PC-3 (cell line): ENCODE measurements around the gene TAF10. TPM values are rescaled to one million over a fixed set of nuclear protein-coding genes. Genes with fewer than 3 reads are reported as not detected.
A peak's percentile ranks its signal among the peaks of the same experiment; 100 is the strongest.

Source experiments
- ATAC-seq: fragments of 200-7000 bp; cut with Tn5 transposase; 2 replicates; pipeline ENCODE4 v1.9.1; 2020; ENCODE audit warnings: mild to moderate bottlenecking, moderate library complexity
- BruUV-seq: library from RNA; stranded (reverse); fragments of 400-500 nt; replicated peaks from 2 replicates; lab custom pipeline; 2021; lab: Mats Ljungman, UMichigan
- CTCF ChIA-PET: fragments of 300-600 bp; sonication (Branson Sonifier 250); formaldehyde crosslinking; loops from one replicate; lab custom pipeline; 2022; ENCODE audit warnings: antibody characterized with exemption; lab: Charles Lee
- POLR2A ChIA-PET: fragments of 300-600 bp; sonication (Branson Sonifier 250); formaldehyde crosslinking; loops from one replicate; lab custom pipeline; 2022; ENCODE audit warnings: antibody characterized with exemption; ENCODE audit not compliant: unreplicated experiment; lab: Charles Lee
- DNase-seq: peaks from one replicate; pipeline ENCODE4 v3.0.0-alpha.2; 2015
- H2AFZ ChIP-seq: fragments of 300-600 bp; sonication (generic); 2 replicates; pipeline ENCODE4 v1.6.0; 2016; ENCODE audit warnings: antibody characterized with exemption, low read length
- H3F3A ChIP-seq: fragments of 300-600 bp; sonication (generic); one replicate; pipeline ENCODE4 v1.6.0; 2017; ENCODE audit warnings: antibody characterized with exemption, low read length, control low read depth, mild to moderate bottlenecking; ENCODE audit not compliant: unreplicated experiment
- H3K27ac ChIP-seq: fragments of 300-600 bp; sonication (generic); 2 replicates; pipeline ENCODE4 v1.5.1; 2016; ENCODE audit warnings: mild to moderate bottlenecking, low read length
- H3K27me3 ChIP-seq: fragments of 300-600 bp; sonication (generic); 2 replicates; pipeline ENCODE4 v1.6.1; 2016; ENCODE audit warnings: low read length, mixed read lengths
- H3K36me3 ChIP-seq: fragments of 300-600 bp; sonication (generic); 2 replicates; pipeline ENCODE4 v1.6.1; 2016; ENCODE audit warnings: low read depth, mixed run types, low read length, mixed read lengths
- H3K4me1 ChIP-seq: fragments of 300-600 bp; sonication (generic); 2 replicates; pipeline ENCODE4 v1.5.1; 2016; ENCODE audit warnings: low read length; ENCODE audit not compliant: insufficient read depth
- H3K4me2 ChIP-seq: fragments of 300-600 bp; sonication (generic); 2 replicates; pipeline ENCODE4 v1.6.0; 2016; ENCODE audit warnings: low read length
- H3K4me3 ChIP-seq: fragments of 300-600 bp; sonication (generic); 2 replicates; pipeline ENCODE4 v1.5.1; 2016; ENCODE audit warnings: mild to moderate bottlenecking, low read length, mixed read lengths
- H3K79me2 ChIP-seq: fragments of 300-600 bp; sonication (generic); 2 replicates; pipeline ENCODE4 v1.6.1; 2017; ENCODE audit warnings: low read length, mixed read lengths
- H3K9ac ChIP-seq: fragments of 300-600 bp; sonication (generic); 2 replicates; pipeline ENCODE4 v1.6.0; 2016; ENCODE audit warnings: mild to moderate bottlenecking, low read length
- H3K9me2 ChIP-seq: fragments of 300-600 bp; sonication (generic); replicated peaks from 2 replicates; pipeline ENCODE4 v1.6.1; 2016; ENCODE audit warnings: mixed run types, low read length, mixed read lengths
- H3K9me3 ChIP-seq: fragments of 300-600 bp; sonication (generic); 2 replicates; pipeline ENCODE4 v1.6.1; 2016; ENCODE audit warnings: low read length, mixed read lengths
- H4K20me1 ChIP-seq: fragments of 300-600 bp; sonication (generic); 2 replicates; pipeline ENCODE4 v1.6.1; 2016; ENCODE audit warnings: low read length, mixed read lengths
- EZH2 ChIP-seq: fragments of 300-600 bp; sonication (generic); IDR thresholded peaks from one replicate; pipeline ENCODE4 v1.6.1; 2017; ENCODE audit warnings: antibody characterized with exemption, mild to moderate bottlenecking, low read length; ENCODE audit not compliant: unreplicated experiment
- EZH2phosphoT487 ChIP-seq: fragments of 300-600 bp; sonication (generic); IDR thresholded peaks from 2 replicates; pipeline ENCODE4 v1.6.1; 2018; ENCODE audit warnings: mild to moderate bottlenecking, antibody characterized with exemption, low read length, borderline replicate concordance
- intact Hi-C: fragments of 100-400 bp; cut with micrococcal nuclease; formaldehyde crosslinking; loops from 2 replicates; pipeline ENCODE4 v1.9.0; 2023
- total RNA-seq: library from RNA; depleted of rRNA; stranded (reverse); fragments of >200 nt; gene quantifications from 2 replicates; pipeline ENCODE4 v1.2.3, GENCODE V29; 2014
- TF ChIP-seq, protein P1 (sequence below): fragments of 300-600 bp; sonication (generic); conservative IDR thresholded peaks from 2 replicates; pipeline ENCODE4 v1.5.1; 2017; ENCODE audit warnings: antibody characterized with exemption, low read depth, mild to moderate bottlenecking, low read length

TAF10 gene
- total RNA-seq, 1 experiment from 2014 or later, result 102 TPM

DNA sequence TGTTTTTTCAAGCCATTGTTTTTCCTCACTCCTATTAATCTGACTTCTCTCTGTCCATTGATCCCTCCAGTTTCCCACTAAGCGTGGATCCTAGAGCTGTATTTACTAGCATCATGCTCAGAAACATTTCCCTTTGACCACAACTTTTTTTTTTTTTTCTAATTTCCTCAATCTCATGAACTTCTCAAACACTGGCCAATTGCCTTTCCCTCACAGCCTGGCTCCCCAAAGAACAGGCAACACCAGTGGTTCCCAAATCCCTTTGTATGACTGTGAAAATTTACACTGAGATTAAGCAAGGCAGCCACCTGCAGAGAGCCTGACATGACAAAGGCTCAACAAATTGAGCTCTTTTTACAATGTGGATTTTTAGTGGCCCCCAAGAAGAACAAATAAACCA, 8.6 kb upstream of the TAF10 start:
- ChIA-PET POLR2A (interaction anchor here (0.7 kb wide), 1 partner anchor 12 kb away, joined by 4 read pairs; no protein-coding TSS in a partner anchor), CTCF (interaction anchor here (0.6 kb wide), 1 partner anchor 63 kb away, joined by 3 read pairs; the partner anchor contains the start of gene MRPL17)
- Histone ChIP-seq H4K20me1 (no peaks in the 10 kb centered on the region), H3K9me2 (no peaks in the 10 kb centered on the region), H3K4me3 (no peak overlapping the region), H3K36me3 (no peaks in the 10 kb centered on the region), H3K27ac (no peak overlapping the region), H3K9me3 (no peaks in the 10 kb centered on the region), H3K79me2 (peaks cover 3% of the 10 kb centered on the region; the same call in 1 of the 2 replicates), H2AFZ (no peak overlapping the region), H3K4me1 (peaks cover 14% of the 10 kb centered on the region), H3K4me2 (no peak overlapping the region), H3K9ac (no peak overlapping the region), H3F3A (no peaks in the 10 kb centered on the region), H3K27me3 (no peaks in the 10 kb centered on the region)
- intact Hi-C loops, result no loop called here
- no peak for ATAC-seq
- no peak for DNase-seq
- no TSS peak for BruUV-seq
- TF ChIP-seq EZH2 (no peak), EZH2phosphoT487 (no peak)
- TF ChIP-seq, protein P1, sequence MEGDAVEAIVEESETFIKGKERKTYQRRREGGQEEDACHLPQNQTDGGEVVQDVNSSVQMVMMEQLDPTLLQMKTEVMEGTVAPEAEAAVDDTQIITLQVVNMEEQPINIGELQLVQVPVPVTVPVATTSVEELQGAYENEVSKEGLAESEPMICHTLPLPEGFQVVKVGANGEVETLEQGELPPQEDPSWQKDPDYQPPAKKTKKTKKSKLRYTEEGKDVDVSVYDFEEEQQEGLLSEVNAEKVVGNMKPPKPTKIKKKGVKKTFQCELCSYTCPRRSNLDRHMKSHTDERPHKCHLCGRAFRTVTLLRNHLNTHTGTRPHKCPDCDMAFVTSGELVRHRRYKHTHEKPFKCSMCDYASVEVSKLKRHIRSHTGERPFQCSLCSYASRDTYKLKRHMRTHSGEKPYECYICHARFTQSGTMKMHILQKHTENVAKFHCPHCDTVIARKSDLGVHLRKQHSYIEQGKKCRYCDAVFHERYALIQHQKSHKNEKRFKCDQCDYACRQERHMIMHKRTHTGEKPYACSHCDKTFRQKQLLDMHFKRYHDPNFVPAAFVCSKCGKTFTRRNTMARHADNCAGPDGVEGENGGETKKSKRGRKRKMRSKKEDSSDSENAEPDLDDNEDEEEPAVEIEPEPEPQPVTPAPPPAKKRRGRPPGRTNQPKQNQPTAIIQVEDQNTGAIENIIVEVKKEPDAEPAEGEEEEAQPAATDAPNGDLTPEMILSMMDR, result no peak

DNA sequence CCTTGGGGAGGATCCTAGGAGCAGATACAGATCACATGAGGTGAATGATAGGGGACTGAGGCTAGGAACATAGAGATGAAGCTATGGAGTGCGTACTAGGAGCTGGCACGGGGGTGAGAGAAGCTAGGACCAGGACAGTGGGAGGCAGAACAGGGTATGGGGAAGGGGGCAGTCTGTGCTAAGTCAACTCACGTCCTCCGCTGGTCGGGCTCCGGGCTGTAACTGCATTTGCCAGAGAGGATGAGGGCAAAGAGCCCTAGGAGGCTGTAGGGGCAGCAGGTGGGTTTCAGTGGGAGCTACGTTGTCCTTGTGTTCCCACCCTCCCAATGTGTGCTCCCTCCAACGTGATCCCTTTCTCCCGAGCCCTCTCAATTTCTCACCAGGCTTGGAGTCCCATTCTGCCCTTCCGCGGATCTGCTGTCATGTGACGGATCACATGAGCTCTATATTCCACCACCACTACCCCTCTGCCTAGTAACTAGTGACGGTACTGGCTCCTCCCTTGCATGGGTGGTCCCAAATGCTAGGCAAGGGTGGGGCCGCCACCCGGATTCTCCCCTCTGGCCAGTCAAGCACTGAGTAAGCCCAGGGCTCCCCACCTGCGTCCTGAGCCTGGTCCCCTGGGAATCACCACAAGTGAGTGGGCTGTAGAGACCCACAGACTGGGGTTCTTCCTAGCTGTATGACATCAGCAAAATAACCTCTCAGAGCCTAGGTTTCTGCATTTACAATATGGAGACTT, 7.2 kb upstream of the TAF10 start, which contains the start of gene TPP1:
TPP1 (minus strand) TSS at position 419 of the 742 bp plus-strand sequence; CDS start at position 397, 22 bp downstream.
- H3K27ac ChIP-seq, result 0 out of 2 replicates have a peak within 1 kb of the TSS, but pooled peaks have one; percentile 1
- peak; percentile 93 for DNase-seq
- H3K4me1 ChIP-seq, result peaks cover 14% of the 10 kb centered on the region
- TF ChIP-seq, protein P1, result no peak
- TF ChIP-seq EZH2 (no peak), EZH2phosphoT487 (no peak)
- TSS peak; percentile 55 for BruUV-seq
- no peaks in the 10 kb centered on the region for H3K9me2 ChIP-seq
- H3K36me3 ChIP-seq, result no peaks in the 10 kb centered on the region
- POLR2A ChIA-PET, result interaction anchor here (0.6 to 0.8 kb wide), 3 partner anchors 9 to 387 kb away, joined by 5 to 7 read pairs (median 7); partner anchors contain the start of gene MRPL17
- no peaks in the 10 kb centered on the region for H3K9me3 ChIP-seq
- peak within 1 kb of the TSS; percentile 85 for H2AFZ ChIP-seq
- intact Hi-C loops, result loop anchor here (2.0 kb wide), 1 partner anchor 84 kb away; no protein-coding TSS in a partner anchor
- ATAC-seq, result peak; percentile 90
- CTCF ChIA-PET, result interaction anchor here (0.6 to 1.2 kb wide), 3 partner anchors 64 to 136 kb away, joined by 3 to 4 read pairs (median 4); partner anchors contain the start of gene MRPL17
- peak within 1 kb of the TSS; percentile 98 for H3K4me2 ChIP-seq
- H3K79me2 ChIP-seq, result peaks cover 3% of the 10 kb centered on the region; the same call in 1 of the 2 replicates
- H3F3A ChIP-seq, result no peaks in the 10 kb centered on the region
- peak within 1 kb of the TSS; percentile 67 for H3K9ac ChIP-seq
- no peaks in the 10 kb centered on the region for H4K20me1 ChIP-seq
- no peaks in the 10 kb centered on the region for H3K27me3 ChIP-seq
- H3K4me3 ChIP-seq, result peak within 1 kb of the TSS; percentile 79
